WTC11 (cell line): ENCODE results near the gene PRR20G. TPM values are rescaled to one million over a fixed set of nuclear protein-coding genes. Genes with fewer than 3 reads are reported as not detected.

Experiments
- ATAC-seq: fragments of 200-7000 bp; cut with Tn5 transposase; 2 replicates; pipeline ENCODE4 v1.10.0; 2021; ENCODE audit warnings: mild to moderate bottlenecking, moderate library complexity
- CTCF ChIA-PET: fragments of 300-600 bp; sonication (Branson Sonifier 250); formaldehyde crosslinking; loops from one replicate; lab custom pipeline; 2021; ENCODE audit warnings: antibody characterized with exemption; lab: Charles Lee
- POLR2A ChIA-PET: fragments of 350-600 bp; sonication (Branson Sonifier 250); formaldehyde crosslinking; loops from one replicate; lab custom pipeline; 2021; ENCODE audit warnings: antibody characterized with exemption; lab: Charles Lee
- DNase-seq: peaks from one replicate; pipeline ENCODE4 v3.0.0; 2021; ENCODE audit warnings: low spot score
- H3K27ac Mint-ChIP-seq: 2 replicates; pipeline ENCODE4 v1.8.0; 2021; ENCODE audit warnings: mixed read lengths
- H3K27me3 Mint-ChIP-seq: 2 replicates; pipeline ENCODE4 v1.8.0; 2021; ENCODE audit warnings: low read depth, mild to moderate bottlenecking, moderate library complexity, mixed read lengths
- H3K36me3 Mint-ChIP-seq: 2 replicates; pipeline ENCODE4 v1.8.0; 2021; ENCODE audit warnings: mixed read lengths
- H3K4me1 Mint-ChIP-seq: 2 replicates; pipeline ENCODE4 v1.8.0; 2022; ENCODE audit warnings: mixed read lengths
- H3K4me3 Mint-ChIP-seq: 2 replicates; pipeline ENCODE4 v1.8.0; 2021; ENCODE audit warnings: mild to moderate bottlenecking, moderate library complexity, mixed read lengths
- H3K9me3 Mint-ChIP-seq: 2 replicates; pipeline ENCODE4 v1.8.0; 2021; ENCODE audit warnings: mixed read lengths
- JAZF1 ChIP-seq: fragments of 250-450 bp; sonication (Bioruptor Pico); IDR thresholded peaks from 2 replicates; pipeline ENCODE4 v1.9.0; 2021; ENCODE audit warnings: moderate library complexity, mild to moderate bottlenecking, inconsistent platforms
- MXD4 ChIP-seq: fragments of 250-450 bp; sonication (Bioruptor Pico); IDR thresholded peaks from 2 replicates; pipeline ENCODE4 v1.8.0; 2021; ENCODE audit warnings: mild to moderate bottlenecking, moderate library complexity, borderline replicate concordance
- SMAD4 ChIP-seq: sonication (generic); formaldehyde crosslinking; IDR thresholded peaks from 2 replicates; pipeline ENCODE4 v1.8.0; 2022; ENCODE audit warnings: mild to moderate bottlenecking, missing genetic modification reagents
- ZNF121 ChIP-seq: sonication (generic); formaldehyde crosslinking; IDR thresholded peaks from 2 replicates; pipeline ENCODE4 v1.8.0; 2023; ENCODE audit warnings: missing genetic modification reagents
- ZNF263 ChIP-seq: sonication (generic); formaldehyde crosslinking; IDR thresholded peaks from 2 replicates; pipeline ENCODE4 v1.8.1; 2022; ENCODE audit warnings: low read depth, mild to moderate bottlenecking, moderate library complexity, missing genetic modification reagents
- ZNF423 ChIP-seq: fragments of 250-450 bp; sonication (Bioruptor Pico); IDR thresholded peaks from 2 replicates; pipeline ENCODE4 v2.1.2; 2022; ENCODE audit warnings: mild to moderate bottlenecking, moderate library complexity
- total RNA-seq: library from RNA; stranded (reverse); gene quantifications from 3 replicates; pipeline ENCODE4 v1.2.3, GENCODE V29; 2021
- TF ChIP-seq, protein P1 (sequence below): sonication (generic); formaldehyde crosslinking; IDR thresholded peaks from 2 replicates; pipeline ENCODE4 v1.8.1; 2023; ENCODE audit warnings: mild to moderate bottlenecking, missing genetic modification reagents
- TF ChIP-seq, protein P2 (sequence below): fragments of 200-600 bp; IDR thresholded peaks from 2 replicates; pipeline ENCODE4 v1.8.0; 2022; ENCODE audit warnings: antibody characterized with exemption
- TF ChIP-seq, protein P3 (sequence below): sonication (generic); formaldehyde crosslinking; IDR thresholded peaks from 2 replicates; pipeline ENCODE4 v1.8.1; 2022; ENCODE audit warnings: low read depth, missing genetic modification reagents, borderline replicate concordance
- TF ChIP-seq, protein P4 (sequence below): fragments of 250-450 bp; sonication (Bioruptor Pico); IDR thresholded peaks from 2 replicates; pipeline ENCODE4 v1.9.0; 2021; ENCODE audit warnings: moderate library complexity, mild to moderate bottlenecking, inconsistent platforms, borderline replicate concordance

PRR20G gene
- total RNA-seq, 1 experiment from 2014 or later, result not detected

DNA sequence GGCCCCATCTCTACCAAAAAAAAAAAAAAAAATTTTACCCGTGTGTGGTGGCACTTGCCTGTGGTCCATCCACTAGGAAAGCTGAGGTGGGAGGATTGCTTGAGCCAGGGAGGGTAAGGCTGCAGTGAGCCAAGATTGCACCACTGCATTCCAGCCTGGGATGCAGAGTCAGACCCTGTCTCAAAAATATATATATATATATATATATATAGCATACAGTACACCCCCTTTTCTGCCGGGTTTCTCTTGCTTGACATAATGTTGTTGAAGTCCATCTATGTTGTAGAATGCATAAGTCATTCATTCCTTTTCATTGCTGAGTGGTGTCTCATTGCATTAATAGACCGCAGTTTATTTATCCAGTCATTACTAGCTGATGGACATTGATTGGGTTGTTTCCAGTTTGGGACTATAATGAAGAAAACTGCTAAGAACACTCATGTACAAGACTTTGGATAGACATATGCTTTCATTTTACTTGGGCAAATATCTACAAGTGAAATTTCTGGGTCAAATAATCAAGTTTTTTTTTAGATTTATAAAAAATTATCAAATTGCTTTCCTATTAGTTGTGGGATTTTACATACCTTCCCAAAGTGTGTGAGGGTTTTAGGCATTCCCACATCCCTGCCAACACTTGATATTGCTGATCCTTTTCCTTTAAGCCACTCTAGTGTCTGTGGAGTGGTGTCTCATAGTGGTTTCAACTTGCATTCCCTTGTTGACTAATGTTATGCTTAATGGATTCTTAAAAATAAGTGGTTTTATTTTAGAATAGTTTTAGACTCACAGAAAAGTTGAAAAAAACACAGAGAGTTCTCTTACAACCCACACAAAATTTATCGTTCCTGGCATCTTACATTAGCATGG, 2.1 kb upstream of the PRR20G start (continued):
- TF ChIP-seq, protein P1, sequence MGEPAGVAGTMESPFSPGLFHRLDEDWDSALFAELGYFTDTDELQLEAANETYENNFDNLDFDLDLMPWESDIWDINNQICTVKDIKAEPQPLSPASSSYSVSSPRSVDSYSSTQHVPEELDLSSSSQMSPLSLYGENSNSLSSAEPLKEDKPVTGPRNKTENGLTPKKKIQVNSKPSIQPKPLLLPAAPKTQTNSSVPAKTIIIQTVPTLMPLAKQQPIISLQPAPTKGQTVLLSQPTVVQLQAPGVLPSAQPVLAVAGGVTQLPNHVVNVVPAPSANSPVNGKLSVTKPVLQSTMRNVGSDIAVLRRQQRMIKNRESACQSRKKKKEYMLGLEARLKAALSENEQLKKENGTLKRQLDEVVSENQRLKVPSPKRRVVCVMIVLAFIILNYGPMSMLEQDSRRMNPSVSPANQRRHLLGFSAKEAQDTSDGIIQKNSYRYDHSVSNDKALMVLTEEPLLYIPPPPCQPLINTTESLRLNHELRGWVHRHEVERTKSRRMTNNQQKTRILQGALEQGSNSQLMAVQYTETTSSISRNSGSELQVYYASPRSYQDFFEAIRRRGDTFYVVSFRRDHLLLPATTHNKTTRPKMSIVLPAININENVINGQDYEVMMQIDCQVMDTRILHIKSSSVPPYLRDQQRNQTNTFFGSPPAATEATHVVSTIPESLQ, result no peak
- TF ChIP-seq ZNF423 (CRISPR knock-in tag), result no peak

DNA sequence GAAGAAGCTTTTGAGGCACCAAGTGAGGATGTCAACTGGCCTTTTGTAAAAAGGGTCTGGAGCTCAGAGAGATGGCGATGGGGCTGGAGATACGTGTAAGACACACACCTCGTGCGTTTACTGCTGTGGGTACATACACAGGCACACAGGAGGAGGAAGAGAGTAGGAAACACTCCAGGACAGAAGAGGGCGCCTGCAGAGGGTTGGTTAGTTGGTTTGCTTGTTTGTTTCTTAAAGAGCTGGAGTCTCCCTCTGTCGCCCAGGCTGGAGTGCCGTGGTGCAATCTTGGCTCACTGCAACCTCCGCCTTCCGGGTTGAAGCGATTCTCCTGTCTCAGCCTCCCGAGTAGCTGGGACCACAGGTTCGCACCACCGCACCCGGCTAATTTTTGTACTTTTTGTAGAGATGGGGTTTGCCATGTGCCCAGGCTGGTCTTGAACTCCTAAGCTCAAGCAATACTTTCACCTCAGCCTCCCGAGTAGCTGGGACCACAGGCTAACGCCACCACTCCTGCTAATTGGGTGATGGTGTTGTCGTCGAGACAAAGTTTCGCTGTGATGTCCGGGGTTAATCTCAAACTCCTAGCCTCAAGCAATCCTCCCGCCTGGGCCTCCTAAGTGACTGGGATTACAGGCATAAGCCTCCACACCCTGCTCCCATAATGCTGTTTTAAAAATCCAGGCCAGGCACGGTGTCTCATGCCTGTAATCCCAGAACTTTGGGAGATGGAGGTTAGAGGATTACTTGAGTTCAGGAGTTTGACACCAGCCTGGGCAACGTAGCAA, 1.3 kb upstream of the PRR20G start:
- ChIA-PET POLR2A (no interaction called here), CTCF (interaction anchor here (0.6 to 3.0 kb wide), 8 partner anchors 13 to 286 kb away, joined by 3 to 20 read pairs (median 4); no protein-coding TSS in a partner anchor)
- DNase-seq, result peak; percentile 39
- H3K4me1 Mint-ChIP-seq, result no peaks in the 10 kb centered on the region
- no peak overlapping the region for H3K4me3 Mint-ChIP-seq
- TF ChIP-seq ZNF121 (0 out of 2 replicates have a peak, but pooled peaks have one; percentile 50), SMAD4 (CRISPR knock-in tag) (no peak)
- ATAC-seq, result peak; percentile 80
- no peaks in the 10 kb centered on the region for H3K36me3 Mint-ChIP-seq
- H3K27me3 Mint-ChIP-seq, result no peaks in the 10 kb centered on the region; the same call in 1 of the 2 replicates
- H3K27ac Mint-ChIP-seq, result no peak overlapping the region
- peaks cover 38% of the 10 kb centered on the region for H3K9me3 Mint-ChIP-seq

DNA sequence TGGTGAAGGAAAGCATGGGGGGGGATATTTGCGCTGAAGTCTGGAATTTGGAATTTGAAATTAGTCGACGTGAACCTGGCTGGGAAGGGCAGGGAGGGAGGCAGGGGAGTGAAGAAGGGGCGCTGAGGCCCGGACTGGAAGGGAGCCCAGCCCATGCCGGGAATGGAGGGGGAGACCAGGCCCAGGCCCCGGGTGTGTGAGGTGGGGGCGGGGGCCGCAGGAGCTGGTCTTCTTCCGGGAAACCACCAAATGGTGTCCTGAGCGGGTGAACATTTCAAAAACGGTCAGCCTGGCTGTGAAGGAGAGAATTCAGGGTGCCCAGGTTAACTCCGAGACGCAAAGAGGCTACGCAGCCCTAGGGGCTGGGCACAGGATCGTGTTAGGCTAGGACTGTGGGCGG, 497 bp upstream of the PRR20G start:
- no peak for TF ChIP-seq MXD4 (CRISPR knock-in tag)
- TF ChIP-seq, all 79 proteins: peak for 0
- DNase-seq (no peak), ATAC-seq (no peak)
- CTCF ChIA-PET, result interaction anchor here (0.5 to 3.0 kb wide), 8 partner anchors 86 to 1042 kb away, joined by 3 to 20 read pairs (median 5); no protein-coding TSS in a partner anchor
- POLR2A ChIA-PET, result no interaction called here
- Mint-ChIP-seq H3K9me3 (peaks cover 43% of the 10 kb centered on the region), H3K36me3 (no peaks in the 10 kb centered on the region), H3K27me3 (no peaks in the 10 kb centered on the region; the same call in none of the 2 replicates), H3K27ac (no peak overlapping the region), H3K4me1 (no peaks in the 10 kb centered on the region), H3K4me3 (no peak overlapping the region)

DNA sequence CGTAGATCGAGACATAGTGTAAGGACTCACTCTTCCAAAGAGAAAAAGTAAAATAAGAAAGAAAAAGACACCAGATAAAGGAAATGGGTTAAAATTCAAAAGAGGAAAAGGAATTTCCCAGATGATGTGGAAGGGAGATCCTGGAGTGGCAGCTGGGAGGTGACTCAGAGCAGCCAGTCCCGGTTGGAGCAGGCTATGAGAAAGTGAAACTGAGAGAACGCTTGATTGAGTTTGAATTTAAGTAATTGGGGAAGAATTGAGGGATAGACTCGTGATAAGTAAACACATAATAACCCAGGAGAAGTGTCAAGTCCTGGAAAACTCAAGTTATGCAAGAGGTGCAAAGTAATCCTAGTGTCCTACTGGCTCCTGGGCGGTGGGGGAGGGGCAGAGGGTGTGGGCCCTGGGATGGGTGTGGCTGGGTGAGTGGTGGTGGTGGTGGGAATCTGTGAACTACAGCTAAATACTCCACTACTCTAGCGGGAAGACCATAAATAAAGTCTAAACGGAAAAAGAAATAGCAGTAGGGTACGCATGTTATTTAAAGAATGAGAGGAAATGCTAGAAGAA, 1.2 kb downstream of the PRR20G start:
- Mint-ChIP-seq H3K27ac (no peak overlapping the region), H3K36me3 (0 out of 2 replicates have a peak, but pooled peaks cover 3% of the 10 kb centered on the region), H3K9me3 (peaks cover 48% of the 10 kb centered on the region), H3K4me1 (no peaks in the 10 kb centered on the region), H3K27me3 (peaks cover 3% of the 10 kb centered on the region), H3K4me3 (no peak overlapping the region)
- ATAC-seq, result no peak
- ChIA-PET POLR2A (no interaction called here), CTCF (no interaction called here)
- TF ChIP-seq ZNF263 (CRISPR knock-in tag), result no peak
- TF ChIP-seq, protein P2, sequence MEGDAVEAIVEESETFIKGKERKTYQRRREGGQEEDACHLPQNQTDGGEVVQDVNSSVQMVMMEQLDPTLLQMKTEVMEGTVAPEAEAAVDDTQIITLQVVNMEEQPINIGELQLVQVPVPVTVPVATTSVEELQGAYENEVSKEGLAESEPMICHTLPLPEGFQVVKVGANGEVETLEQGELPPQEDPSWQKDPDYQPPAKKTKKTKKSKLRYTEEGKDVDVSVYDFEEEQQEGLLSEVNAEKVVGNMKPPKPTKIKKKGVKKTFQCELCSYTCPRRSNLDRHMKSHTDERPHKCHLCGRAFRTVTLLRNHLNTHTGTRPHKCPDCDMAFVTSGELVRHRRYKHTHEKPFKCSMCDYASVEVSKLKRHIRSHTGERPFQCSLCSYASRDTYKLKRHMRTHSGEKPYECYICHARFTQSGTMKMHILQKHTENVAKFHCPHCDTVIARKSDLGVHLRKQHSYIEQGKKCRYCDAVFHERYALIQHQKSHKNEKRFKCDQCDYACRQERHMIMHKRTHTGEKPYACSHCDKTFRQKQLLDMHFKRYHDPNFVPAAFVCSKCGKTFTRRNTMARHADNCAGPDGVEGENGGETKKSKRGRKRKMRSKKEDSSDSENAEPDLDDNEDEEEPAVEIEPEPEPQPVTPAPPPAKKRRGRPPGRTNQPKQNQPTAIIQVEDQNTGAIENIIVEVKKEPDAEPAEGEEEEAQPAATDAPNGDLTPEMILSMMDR, result no peak
- TF ChIP-seq, protein P3, sequence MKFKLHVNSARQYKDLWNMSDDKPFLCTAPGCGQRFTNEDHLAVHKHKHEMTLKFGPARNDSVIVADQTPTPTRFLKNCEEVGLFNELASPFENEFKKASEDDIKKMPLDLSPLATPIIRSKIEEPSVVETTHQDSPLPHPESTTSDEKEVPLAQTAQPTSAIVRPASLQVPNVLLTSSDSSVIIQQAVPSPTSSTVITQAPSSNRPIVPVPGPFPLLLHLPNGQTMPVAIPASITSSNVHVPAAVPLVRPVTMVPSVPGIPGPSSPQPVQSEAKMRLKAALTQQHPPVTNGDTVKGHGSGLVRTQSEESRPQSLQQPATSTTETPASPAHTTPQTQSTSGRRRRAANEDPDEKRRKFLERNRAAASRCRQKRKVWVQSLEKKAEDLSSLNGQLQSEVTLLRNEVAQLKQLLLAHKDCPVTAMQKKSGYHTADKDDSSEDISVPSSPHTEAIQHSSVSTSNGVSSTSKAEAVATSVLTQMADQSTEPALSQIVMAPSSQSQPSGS (CRISPR knock-in tag), result no peak
- TF ChIP-seq SMAD4 (CRISPR knock-in tag), result no peak
- TF ChIP-seq, protein P4, sequence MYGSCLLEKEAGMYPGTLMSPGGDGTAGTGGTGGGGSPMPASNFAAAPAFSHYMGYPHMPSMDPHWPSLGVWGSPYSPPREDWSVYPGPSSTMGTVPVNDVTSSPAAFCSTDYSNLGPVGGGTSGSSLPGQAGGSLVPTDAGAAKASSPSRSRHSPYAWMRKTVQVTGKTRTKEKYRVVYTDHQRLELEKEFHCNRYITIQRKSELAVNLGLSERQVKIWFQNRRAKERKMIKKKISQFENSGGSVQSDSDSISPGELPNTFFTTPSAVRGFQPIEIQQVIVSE (CRISPR knock-in tag), result no peak
- TF ChIP-seq JAZF1 (CRISPR knock-in tag), result no peak
- no peak for TF ChIP-seq ZNF423 (CRISPR knock-in tag)
- DNase-seq, result no peak
